A673 (cell line): ENCODE measurements around the gene S100B. TPM values are rescaled to one million over a fixed set of nuclear protein-coding genes. Genes with fewer than 3 reads are reported as not detected.

ENCODE experiments used
- BruUV-seq: library from RNA; stranded (reverse); fragments of 400-500 nt; replicated peaks from 2 replicates; lab custom pipeline; 2021; lab: Mats Ljungman, UMichigan
- CTCF ChIA-PET: fragments of 300-600 bp; sonication (Branson Sonifier 250); formaldehyde crosslinking; loops from one replicate; lab custom pipeline; 2022; ENCODE audit warnings: antibody characterized with exemption; lab: Charles Lee
- POLR2A ChIA-PET: fragments of 300-600 bp; sonication (Branson Sonifier 250); formaldehyde crosslinking; loops from one replicate; lab custom pipeline; 2022; ENCODE audit warnings: antibody characterized with exemption; ENCODE audit not compliant: low non-redundant PET; lab: Charles Lee
- DNase-seq: peaks from one replicate; pipeline ENCODE4 v3.0.0-alpha.2; 2015; ENCODE audit warnings: low spot score
- H3K27ac ChIP-seq: fragments of 200-600 bp; sonication (generic); 2 replicates; pipeline ENCODE4 v1.5.1; 2016; ENCODE audit warnings: mixed run types, low read depth, mild to moderate bottlenecking, mixed read lengths, antibody characterized with exemption, low read length; ENCODE audit not compliant: poor library complexity, severe bottlenecking
- H3K27me3 ChIP-seq: fragments of 200-600 bp; sonication (generic); replicated peaks from 2 replicates; pipeline ENCODE4 v1.6.1; 2017; ENCODE audit warnings: mixed run types, low read depth, mild to moderate bottlenecking, mixed read lengths, antibody characterized with exemption, low read length; ENCODE audit not compliant: insufficient read depth, poor library complexity
- H3K36me3 ChIP-seq: fragments of 200-600 bp; sonication (generic); 2 replicates; pipeline ENCODE4 v1.6.1; 2016; ENCODE audit warnings: mixed run types, mild to moderate bottlenecking, mixed read lengths, antibody characterized with exemption, low read length; ENCODE audit not compliant: insufficient read depth, poor library complexity, severe bottlenecking
- H3K4me1 ChIP-seq: fragments of 200-600 bp; sonication (generic); 2 replicates; pipeline ENCODE4 v1.6.1; 2017; ENCODE audit warnings: mixed run types, mild to moderate bottlenecking, mixed read lengths, antibody characterized with exemption, low read length; ENCODE audit not compliant: insufficient read depth, poor library complexity, severe bottlenecking
- H3K4me3 ChIP-seq: fragments of 200-600 bp; sonication (generic); 2 replicates; pipeline ENCODE4 v1.5.1; 2016; ENCODE audit warnings: low read depth, mixed run types, mild to moderate bottlenecking, mixed read lengths, low read length; ENCODE audit not compliant: poor library complexity, severe bottlenecking
- H3K9me3 ChIP-seq: fragments of 200-600 bp; sonication (generic); 2 replicates; pipeline ENCODE4 v1.6.1; 2016; ENCODE audit warnings: mixed run types, low read depth, mild to moderate bottlenecking, mixed read lengths, antibody characterized with exemption, low read length; ENCODE audit not compliant: poor library complexity, severe bottlenecking
- CTCF ChIP-seq: fragments of 300-800, 200-600 bp; sonication (generic); conservative IDR thresholded peaks from 2 replicates; pipeline ENCODE4 v1.5.1; 2017; ENCODE audit warnings: low read depth, mild to moderate bottlenecking, antibody characterized with exemption, low read length, moderate library complexity, mixed read lengths
- EZH2 ChIP-seq: fragments of 200-600 bp; sonication (generic); IDR thresholded peaks from 2 replicates; pipeline ENCODE4 v1.6.1; 2017; ENCODE audit warnings: borderline replicate concordance, low read depth, mild to moderate bottlenecking, mixed read lengths, antibody characterized with exemption, low read length; ENCODE audit not compliant: poor library complexity, severe bottlenecking
- intact Hi-C: fragments of 100-400 bp; cut with micrococcal nuclease; formaldehyde crosslinking; loops from one replicate; pipeline ENCODE4 v1.10.0; 2022; ENCODE audit not compliant: unreplicated experiment
- total RNA-seq: library from RNA; stranded (reverse); gene quantifications from 2 replicates; pipeline ENCODE4 v1.2.3, GENCODE V29; 2021

The S100B gene
- total RNA-seq, 1 experiment from 2014 or later = not detected

GRCh38 chr21:46555225-46555617 lies 49.7 kb downstream of the S100B start:
- DNase-seq = no peak
- ChIA-PET CTCF (no interaction called here), POLR2A (no interaction called here)
- Histone ChIP-seq H3K9me3 (no peaks in the 10 kb centered on the region), H3K27ac (no peak overlapping the region), H3K27me3 (no peaks in the 10 kb centered on the region), H3K4me3 (no peak overlapping the region), H3K4me1 (no peaks in the 10 kb centered on the region), H3K36me3 (peaks cover 4% of the 10 kb centered on the region)
- TF ChIP-seq EZH2 = no peak
- TF ChIP-seq CTCF = no peak
- BruUV-seq = no TSS peak
- intact Hi-C loops = no loop called here

- CTCF ChIA-PET = no interaction called here
- no peaks in the 10 kb centered on the region for H3K27me3 ChIP-seq
- no TSS peak for BruUV-seq
- no peak overlapping the region for H3K27ac ChIP-seq
- POLR2A ChIA-PET = interaction anchor here (0.6 kb wide), 1 partner anchor 15 kb away, joined by 3 read pairs; no protein-coding TSS in a partner anchor
- DNase-seq = no peak
- H3K9me3 ChIP-seq = no peaks in the 10 kb centered on the region
- intact Hi-C loops = no loop called here
- H3K4me1 ChIP-seq = no peaks in the 10 kb centered on the region
- TF ChIP-seq CTCF (no peak), EZH2 (no peak)
- peaks cover 4% of the 10 kb centered on the region for H3K36me3 ChIP-seq
- H3K4me3 ChIP-seq = no peak overlapping the region
These were observed 50.3 kb downstream of the S100B start for GRCh38 chr21:46554431-46555224.

- intact Hi-C loops = no loop called here
- Histone ChIP-seq H3K9me3 (no peaks in the 10 kb centered on the region), H3K36me3 (peaks cover 4% of the 10 kb centered on the region), H3K4me3 (no peak overlapping the region), H3K27ac (no peak overlapping the region), H3K4me1 (no peaks in the 10 kb centered on the region), H3K27me3 (no peaks in the 10 kb centered on the region)
- CTCF ChIA-PET = no interaction called here
- BruUV-seq = no TSS peak
- TF ChIP-seq CTCF (no peak), EZH2 (no peak)
- POLR2A ChIA-PET = interaction anchor here (0.6 kb wide), 1 partner anchor 14 kb away, joined by 3 read pairs; no protein-coding TSS in a partner anchor
- DNase-seq = no peak
These were observed 50.9 kb downstream of the S100B start for GRCh38 chr21:46553993-46554392.
